ENCODE results near the gene C17orf75.

DNA sequence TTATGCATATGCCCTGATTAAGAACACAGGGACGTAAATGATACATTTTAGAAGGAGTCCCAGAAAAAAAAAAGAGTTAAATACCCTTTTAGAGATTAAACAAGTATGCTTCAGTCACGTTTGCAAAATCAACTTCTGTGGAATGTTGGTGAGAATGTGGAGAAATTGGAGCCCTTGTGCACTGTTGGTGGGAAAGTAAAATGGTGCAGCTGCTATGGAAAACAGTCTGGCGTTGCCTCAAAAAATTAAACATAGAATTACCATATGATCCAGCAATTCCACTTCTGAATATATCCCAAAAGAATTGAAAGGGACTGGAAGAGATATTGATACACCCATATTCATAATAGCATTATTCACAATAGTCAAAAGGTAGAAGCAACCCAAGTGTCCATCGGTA is 49.9 kb downstream of the C17orf75 start:
- TF ChIP-seq POLR2A (IDR thresholded peaks at IDR 0.05; ENCODE audit: low read depth): no peak
- TF ChIP-seq POLR2AphosphoS5 (IDR thresholded peaks at IDR 0.05): no peak
- TF ChIP-seq, protein P1, sequence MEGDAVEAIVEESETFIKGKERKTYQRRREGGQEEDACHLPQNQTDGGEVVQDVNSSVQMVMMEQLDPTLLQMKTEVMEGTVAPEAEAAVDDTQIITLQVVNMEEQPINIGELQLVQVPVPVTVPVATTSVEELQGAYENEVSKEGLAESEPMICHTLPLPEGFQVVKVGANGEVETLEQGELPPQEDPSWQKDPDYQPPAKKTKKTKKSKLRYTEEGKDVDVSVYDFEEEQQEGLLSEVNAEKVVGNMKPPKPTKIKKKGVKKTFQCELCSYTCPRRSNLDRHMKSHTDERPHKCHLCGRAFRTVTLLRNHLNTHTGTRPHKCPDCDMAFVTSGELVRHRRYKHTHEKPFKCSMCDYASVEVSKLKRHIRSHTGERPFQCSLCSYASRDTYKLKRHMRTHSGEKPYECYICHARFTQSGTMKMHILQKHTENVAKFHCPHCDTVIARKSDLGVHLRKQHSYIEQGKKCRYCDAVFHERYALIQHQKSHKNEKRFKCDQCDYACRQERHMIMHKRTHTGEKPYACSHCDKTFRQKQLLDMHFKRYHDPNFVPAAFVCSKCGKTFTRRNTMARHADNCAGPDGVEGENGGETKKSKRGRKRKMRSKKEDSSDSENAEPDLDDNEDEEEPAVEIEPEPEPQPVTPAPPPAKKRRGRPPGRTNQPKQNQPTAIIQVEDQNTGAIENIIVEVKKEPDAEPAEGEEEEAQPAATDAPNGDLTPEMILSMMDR (IDR thresholded peaks at IDR 0.05): no peak
